Esophagus (tissue), 2 donors: ENCODE measurements around the gene ATP5PO. TPM values are rescaled to one million over a fixed set of nuclear protein-coding genes. Genes with fewer than 3 reads are reported as not detected.

ENCODE experiments used
- H3K27ac ChIP-seq, 2 donors: one replicate each; pipeline ENCODE4 v1.5.1; 2013; ENCODE audit warnings: low read depth in 2 of 2, mild to moderate bottlenecking in 2 of 2, inconsistent platforms in 1 of 2, low read length in 1 of 2, moderate library complexity in 1 of 2
- H3K27me3 ChIP-seq, 2 donors: one replicate each; pipeline ENCODE4 v1.6.1; 2013; ENCODE audit warnings: low read length in 2 of 2, control low read depth in 1 of 2, mild to moderate bottlenecking in 1 of 2; ENCODE audit not compliant: insufficient read depth in 2 of 2, control insufficient read depth in 1 of 2
- H3K36me3 ChIP-seq, 2 donors: one replicate each; pipeline ENCODE4 v1.6.1; 2013; ENCODE audit warnings: low read length in 1 of 2; ENCODE audit not compliant: control insufficient read depth in 2 of 2, insufficient read depth in 2 of 2
- H3K4me1 ChIP-seq, 2 donors: one replicate each; pipeline ENCODE4 v1.6.1; 2013; ENCODE audit warnings: low read length in 1 of 2; ENCODE audit not compliant: control insufficient read depth in 2 of 2, insufficient read depth in 2 of 2
- H3K4me3 ChIP-seq, 2 donors: one replicate each; pipeline ENCODE4 v1.5.1; 2013; ENCODE audit warnings: low read length in 2 of 2, mild to moderate bottlenecking in 2 of 2, low read depth in 1 of 2, moderate library complexity in 1 of 2
- H3K9me3 ChIP-seq, 2 donors: one replicate each; pipeline ENCODE4 v1.6.1; 2013; ENCODE audit warnings: mild to moderate bottlenecking in 2 of 2, low read depth in 1 of 2, low read length in 1 of 2, moderate library complexity in 1 of 2; ENCODE audit not compliant: control insufficient read depth in 2 of 2, insufficient read depth in 1 of 2
- WGBS, 2 donors: extraction: QIAGEN DNeasy Blood & Tissue Kit; methylation state at CpG; one replicate each; pipeline ENCODE4 v1.1.7; 2013; 5-methylcytosine and 5-hydroxymethylcytosine counted together
- polyA plus RNA-seq, 2 donors: library from polyadenylated mRNA; stranded (reverse); fragments of 200-250 nt; gene quantifications; one replicate each; pipeline ENCODE4 v1.2.3, GENCODE V29; 2013
- donor health status: healthy with polysubstance abuse.
- donor health status: Bipolar disorder and iron deficiency.

The ATP5PO gene
- polyA plus RNA-seq, 2 donors, result 246 to 329 TPM

DNA sequence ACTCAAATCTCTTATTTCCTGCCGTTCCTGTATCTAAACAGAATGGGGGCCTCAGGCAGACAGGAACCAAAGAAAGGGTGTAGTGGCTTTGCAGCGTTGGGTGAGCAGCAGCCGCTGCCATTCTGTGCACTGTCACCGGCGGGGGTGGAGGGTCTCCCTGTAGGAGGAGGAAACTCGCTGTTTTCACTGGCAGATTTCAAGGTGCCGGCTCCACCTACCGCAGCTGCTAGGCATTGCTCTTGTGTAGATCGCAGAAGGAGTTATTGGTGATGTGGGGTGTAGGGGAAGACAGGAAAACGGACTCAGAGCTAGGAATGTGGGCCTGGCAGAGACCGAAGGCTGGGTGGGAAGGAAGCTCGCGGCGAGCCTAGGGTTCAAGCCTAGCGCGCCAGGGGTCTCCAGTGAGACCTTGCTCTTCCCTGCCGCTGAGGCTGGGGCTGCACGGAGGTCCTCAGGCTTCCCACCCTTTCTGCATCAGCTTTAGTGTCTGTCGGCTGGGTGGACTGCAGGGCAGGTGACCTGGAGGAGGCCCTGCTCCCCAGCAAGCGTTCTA, 20.8 kb downstream of the ATP5PO start:
- H3K27me3 ChIP-seq, result no peaks in the 10 kb centered on the region
- H3K4me3 ChIP-seq, result peak overlapping the region in 1 of 2 donors; percentile 15
- H3K36me3 ChIP-seq, result no peaks in the 10 kb centered on the region
- H3K9me3 ChIP-seq, result no peaks in the 10 kb centered on the region
- 5 to 8% methylated on average over 20 of the region's 20 CpGs for WGBS, 2 donors
- no peak overlapping the region for H3K27ac ChIP-seq
- H3K4me1 ChIP-seq, result peaks cover 0 to 5% of the 10 kb centered on the region in 2 donors

- WGBS, 2 donors, result 92 to 96% methylated on average over 4 of the region's 4 CpGs
- Histone ChIP-seq H3K27me3 (no peaks in the 10 kb centered on the region), H3K9me3 (no peaks in the 10 kb centered on the region), H3K4me1 (peaks cover 0 to 5% of the 10 kb centered on the region in 2 donors), H3K36me3 (no peaks in the 10 kb centered on the region), H3K4me3 (no peak overlapping the region), H3K27ac (no peak overlapping the region)
These were observed 21.7 kb downstream of the ATP5PO start for GRCh38 chr21:33893917-33894316.

- peaks cover 0 to 5% of the 10 kb centered on the region in 2 donors for H3K4me1 ChIP-seq
- WGBS, 2 donors, result 83 to 84% methylated on average over 8 of the region's 8 CpGs
- H3K27ac ChIP-seq, result no peak overlapping the region
- no peaks in the 10 kb centered on the region for H3K27me3 ChIP-seq
- no peak overlapping the region for H3K4me3 ChIP-seq
- H3K36me3 ChIP-seq, result no peaks in the 10 kb centered on the region
- no peaks in the 10 kb centered on the region for H3K9me3 ChIP-seq
These were observed 22.8 kb downstream of the ATP5PO start for GRCh38 chr21:33892853-33893252.

DNA sequence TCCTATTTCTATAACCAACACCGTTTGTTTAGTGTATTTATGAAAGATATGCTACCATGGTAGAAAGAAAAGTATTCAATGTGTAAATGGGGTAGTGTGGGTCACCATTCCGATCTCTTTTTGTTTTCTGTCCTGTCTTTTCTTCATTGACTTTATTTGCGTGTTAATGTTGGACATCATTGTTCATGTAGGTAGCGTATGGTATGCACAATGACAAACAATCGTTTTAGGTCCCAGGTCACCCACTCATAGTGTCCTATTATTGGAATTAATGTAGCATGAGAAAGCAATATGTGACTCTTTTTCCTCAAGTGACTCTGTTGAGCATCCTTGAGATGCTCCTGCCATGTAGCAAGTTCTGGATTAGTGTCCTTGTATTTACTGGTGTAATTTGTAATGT, 25.4 kb downstream of the ATP5PO start:
- Histone ChIP-seq H3K36me3 (no peaks in the 10 kb centered on the region), H3K4me3 (no peak overlapping the region), H3K4me1 (peaks cover 0 to 5% of the 10 kb centered on the region in 2 donors), H3K27ac (no peak overlapping the region), H3K9me3 (no peaks in the 10 kb centered on the region), H3K27me3 (no peaks in the 10 kb centered on the region)
- WGBS, 2 donors, result 91 to 94% methylated on average over 5 of the region's 5 CpGs

DNA sequence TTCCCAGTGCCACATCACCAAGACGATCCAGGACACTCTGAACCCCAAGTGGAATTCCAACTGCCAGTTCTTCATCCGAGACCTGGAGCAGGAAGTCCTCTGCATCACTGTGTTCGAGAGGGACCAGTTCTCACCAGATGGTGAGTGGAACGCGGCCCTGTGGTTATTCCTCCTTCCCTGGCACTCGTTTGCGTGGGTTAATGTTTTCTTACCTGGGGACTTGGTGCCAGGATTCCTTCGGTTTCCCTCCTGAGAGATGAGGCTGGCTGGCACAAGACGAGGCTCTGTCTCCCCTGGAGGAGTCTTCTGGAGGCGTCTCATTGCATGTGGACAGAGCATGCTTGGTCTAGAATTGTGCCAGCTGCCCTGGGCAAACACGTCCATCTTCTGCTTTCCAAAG, 29.3 kb downstream of the ATP5PO start:
- WGBS, 2 donors, result 58 to 73% methylated on average over 11 of the region's 11 CpGs
- Histone ChIP-seq H3K27ac (no peak overlapping the region), H3K4me1 (no peaks in the 10 kb centered on the region), H3K9me3 (no peaks in the 10 kb centered on the region), H3K36me3 (no peaks in the 10 kb centered on the region), H3K4me3 (no peak overlapping the region), H3K27me3 (peaks cover 0 to 3% of the 10 kb centered on the region in 2 donors)

DNA sequence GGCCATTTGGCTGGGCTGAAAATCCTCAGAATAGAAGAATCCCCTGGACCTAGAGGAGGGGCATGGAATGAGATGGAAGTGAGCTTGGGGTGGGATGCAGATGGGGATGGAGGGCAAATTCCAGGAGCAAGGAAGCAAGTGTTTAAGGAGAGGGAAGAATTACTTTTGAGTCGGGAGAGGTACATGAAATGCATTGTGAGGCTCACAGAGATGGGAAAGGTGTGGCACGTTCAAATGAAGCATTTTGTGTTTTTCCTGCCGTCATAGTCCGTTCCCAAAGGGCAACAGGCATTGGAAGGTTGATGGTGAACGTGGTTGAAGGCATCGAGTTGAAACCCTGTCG, 30.5 kb downstream of the ATP5PO start:
- 49 to 62% methylated on average over 7 of the region's 7 CpGs for WGBS, 2 donors
- Histone ChIP-seq H3K36me3 (no peaks in the 10 kb centered on the region), H3K4me1 (no peaks in the 10 kb centered on the region), H3K9me3 (no peaks in the 10 kb centered on the region), H3K4me3 (no peak overlapping the region), H3K27ac (peak overlapping the region in 1 of 2 donors; percentile 19), H3K27me3 (peaks cover 0 to 3% of the 10 kb centered on the region in 2 donors)

- Histone ChIP-seq H3K27ac (peak overlapping the region in 1 of 2 donors; percentile 19), H3K9me3 (no peaks in the 10 kb centered on the region), H3K4me1 (no peaks in the 10 kb centered on the region), H3K4me3 (no peak overlapping the region), H3K27me3 (peaks cover 0 to 3% of the 10 kb centered on the region in 2 donors), H3K36me3 (no peaks in the 10 kb centered on the region)
- 37 to 55% methylated on average over 20 of the region's 20 CpGs for WGBS, 2 donors
These were observed 31.0 kb downstream of the ATP5PO start for GRCh38 chr21:33884376-33885171.

GRCh38 chr21:33883118-33883517, 32.5 kb downstream of the ATP5PO start:
- 50 to 64% methylated on average over 12 of the region's 12 CpGs for WGBS, 2 donors
- H3K4me1 ChIP-seq, result no peaks in the 10 kb centered on the region
- H3K9me3 ChIP-seq, result no peaks in the 10 kb centered on the region
- no peak overlapping the region for H3K27ac ChIP-seq
- no peak overlapping the region for H3K4me3 ChIP-seq
- peaks cover 0 to 3% of the 10 kb centered on the region in 2 donors for H3K27me3 ChIP-seq
- no peaks in the 10 kb centered on the region for H3K36me3 ChIP-seq

DNA sequence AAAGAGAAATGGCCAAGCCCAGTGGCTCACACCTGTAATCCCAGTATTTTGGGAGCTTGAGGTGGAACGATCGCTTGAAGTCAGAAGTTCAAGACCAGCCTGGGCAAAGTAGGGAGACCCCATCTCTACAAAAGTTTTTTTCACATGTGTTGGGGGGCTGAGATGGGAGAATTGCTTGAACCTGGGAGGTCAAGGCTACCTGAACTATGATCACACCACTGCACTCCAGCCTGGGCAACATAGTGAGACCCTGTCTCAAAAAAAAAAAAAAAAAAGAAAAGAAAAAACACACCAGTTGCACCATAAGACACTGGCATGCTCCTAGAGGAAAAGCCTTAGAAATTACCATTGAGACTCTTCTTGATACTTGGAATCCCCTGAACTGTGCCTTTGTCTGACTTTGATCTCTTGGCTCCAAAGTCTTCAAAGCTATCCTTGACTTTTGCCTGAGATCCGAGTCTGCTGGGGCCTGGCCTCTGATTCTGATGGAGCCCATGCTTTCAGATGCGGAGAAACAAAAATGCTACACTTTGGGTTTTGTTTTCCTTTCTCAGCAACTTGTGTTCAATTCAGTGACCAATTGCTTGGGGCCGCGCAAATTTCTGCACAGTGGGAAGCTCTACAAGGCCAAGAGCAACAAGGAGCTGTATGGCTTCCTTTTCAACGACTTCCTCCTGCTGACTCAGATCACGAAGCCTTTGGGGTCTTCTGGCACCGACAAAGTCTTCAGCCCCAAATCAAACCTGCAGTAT, 33.7 kb downstream of the ATP5PO start:
- Histone ChIP-seq H3K27me3 (peaks cover 0 to 3% of the 10 kb centered on the region in 2 donors), H3K4me3 (no peak overlapping the region), H3K27ac (no peak overlapping the region), H3K4me1 (no peaks in the 10 kb centered on the region), H3K36me3 (no peaks in the 10 kb centered on the region), H3K9me3 (no peaks in the 10 kb centered on the region)
- WGBS, 2 donors, result 75 to 86% methylated on average over 9 of the region's 9 CpGs
